CD14-positive monocyte (primary cell): Measurements from ENCODE around the gene NKAP. TPM values are rescaled to one million over a fixed set of nuclear protein-coding genes. Genes with fewer than 3 reads are reported as not detected.
"Not testable (repeated sequence)": the region's sequence is repeated elsewhere in the genome, so short reads cannot be mapped to it uniquely, and the experiment has no call there.

Experiments used
- DNase-seq, 3 donors: peaks; one replicate each; pipeline ENCODE4 v3.0.0-alpha.2; 2011 to 2022
- H2AFZ ChIP-seq: 2 replicates; pipeline ENCODE4 v1.6.0; 2012; ENCODE audit warnings: mild to moderate bottlenecking, low read depth, low read length, inconsistent platforms; ENCODE audit not compliant: insufficient read depth, poor library complexity, severe bottlenecking
- H3K27ac ChIP-seq, 2 donors: 1 replicate in 1 of 2; 2 replicates in 1 of 2; pipeline ENCODE4 v1.5.1; 2012 to 2013; ENCODE audit warnings: low read length in 2 of 2, control low read depth in 1 of 2, inconsistent platforms in 1 of 2, low read depth in 1 of 2, mild to moderate bottlenecking in 1 of 2
- H3K27me3 ChIP-seq, 2 donors: one replicate each; pipeline versions ENCODE4 v1.6.0 to v1.6.1; 2011 to 2013; ENCODE audit warnings: low read length in 2 of 2; ENCODE audit not compliant: control insufficient read depth in 2 of 2, insufficient read depth in 2 of 2
- H3K36me3 ChIP-seq, 2 donors: replicated peaks in 1 of 2; 1 replicate in 1 of 2; 2 replicates in 1 of 2; pipeline versions ENCODE4 v1.5.1 to v1.6.1; 2012 to 2013; ENCODE audit warnings: low read length in 2 of 2, control low read depth in 1 of 2, inconsistent platforms in 1 of 2, mild to moderate bottlenecking in 1 of 2; ENCODE audit not compliant: insufficient read depth in 2 of 2, control insufficient read depth in 1 of 2
- H3K4me1 ChIP-seq, 2 donors: 1 replicate in 1 of 2; 2 replicates in 1 of 2; pipeline versions ENCODE4 v1.5.1 to v1.6.1; 2012 to 2013; ENCODE audit warnings: low read length in 2 of 2, control low read depth in 1 of 2, inconsistent platforms in 1 of 2, mild to moderate bottlenecking in 1 of 2, moderate library complexity in 1 of 2; ENCODE audit not compliant: insufficient read depth in 2 of 2, control insufficient read depth in 1 of 2
- H3K4me2 ChIP-seq: replicated peaks from 2 replicates; pipeline ENCODE3; 2012; ENCODE audit warnings: low read length, moderate library complexity, mild to moderate bottlenecking; ENCODE audit not compliant: poor library complexity, severe bottlenecking; ENCODE audit errors: extremely low read depth
- H3K4me3 ChIP-seq, 3 experiments: fragments of 200-600 bp in 1 of 3; sonication (generic) in 1 of 3; replicated peaks in 1 of 3; 1 replicate in 2 of 3; 2 replicates in 1 of 3; pipeline ENCODE4 v1.5.1; 2011 to 2013; ENCODE audit warnings: low read length in 3 of 3, mild to moderate bottlenecking in 3 of 3, control low read depth in 2 of 3, low read depth in 2 of 3, inconsistent platforms in 1 of 3, moderate library complexity in 1 of 3
- H3K79me2 ChIP-seq: 2 replicates; pipeline ENCODE4 v1.6.0; 2012; ENCODE audit warnings: mild to moderate bottlenecking, control low read depth, inconsistent platforms, low read length, moderate library complexity; ENCODE audit not compliant: insufficient read depth
- H3K9ac ChIP-seq: 2 replicates; pipeline ENCODE4 v1.6.0; 2017; ENCODE audit warnings: low read length, mild to moderate bottlenecking; ENCODE audit not compliant: insufficient read depth, poor library complexity, severe bottlenecking
- H3K9me3 ChIP-seq, 2 donors: replicated peaks in 1 of 2; 1 replicate in 1 of 2; 2 replicates in 1 of 2; pipeline versions ENCODE4 v1.5.1 to v1.6.1; 2012 to 2013; ENCODE audit warnings: low read length in 2 of 2, control low read depth in 1 of 2; ENCODE audit not compliant: control insufficient read depth in 1 of 2, insufficient read depth in 1 of 2
- H4K20me1 ChIP-seq: 2 replicates; pipeline ENCODE4 v1.6.0; 2012; ENCODE audit warnings: mild to moderate bottlenecking, low read length, control low read depth, moderate library complexity; ENCODE audit not compliant: insufficient read depth
- H3K27ac Mint-ChIP-seq, 7 donors: one replicate each; pipeline ENCODE4 v1.8.0; 2020; ENCODE audit warnings: mild to moderate bottlenecking in 7 of 7, mixed read lengths in 7 of 7, moderate library complexity in 6 of 7, inconsistent platforms in 2 of 7
- H3K27me3 Mint-ChIP-seq, 3 donors: one replicate each; pipeline ENCODE4 v1.8.0; 2021 to 2022; ENCODE audit warnings: low read depth in 3 of 3, mild to moderate bottlenecking in 3 of 3, mixed read lengths in 3 of 3, moderate library complexity in 3 of 3, inconsistent platforms in 1 of 3
- H3K36me3 Mint-ChIP-seq, 2 donors: one replicate each; pipeline ENCODE4 v1.8.0; 2020; ENCODE audit warnings: mixed read lengths in 2 of 2, inconsistent platforms in 1 of 2, mild to moderate bottlenecking in 1 of 2
- H3K4me1 Mint-ChIP-seq: one replicate; pipeline ENCODE4 v1.8.0; 2020; ENCODE audit warnings: mild to moderate bottlenecking, mixed read lengths
- H3K4me3 Mint-ChIP-seq, 2 donors: one replicate each; pipeline ENCODE4 v1.8.0; 2020; ENCODE audit warnings: mild to moderate bottlenecking in 2 of 2, mixed read lengths in 2 of 2, moderate library complexity in 1 of 2
- H3K9me3 Mint-ChIP-seq, 7 donors: one replicate each; pipeline ENCODE4 v1.8.0; 2020 to 2022; ENCODE audit warnings: mixed read lengths in 7 of 7, mild to moderate bottlenecking in 6 of 7, moderate library complexity in 6 of 7, inconsistent platforms in 2 of 7
- CTCF ChIP-seq: fragments of 200-600 bp; IDR thresholded peaks from one replicate; pipeline ENCODE4 v1.8.0; 2022; ENCODE audit warnings: antibody characterized with exemption, mild to moderate bottlenecking
- WGBS: methylation state at CpG from one replicate; pipeline ENCODE4 v1.1.5; 2013; ENCODE audit warnings: missing lambda C conversion rate; ENCODE audit not compliant: insufficient coverage; 5-methylcytosine and 5-hydroxymethylcytosine counted together
- intact Hi-C, 2 donors: fragments of 100-400 bp; cut with micrococcal nuclease; formaldehyde crosslinking; loops; one replicate each; pipeline versions ENCODE4 v1.15.0 to v1.15.1; 2023
- polyA plus RNA-seq, 3 donors: library from polyadenylated mRNA; depleted of rRNA in 1 of 3; unstranded in 2 of 3; stranded (reverse) in 1 of 3; fragments of 300-500 nt in 2 of 3; fragments of >200 nt in 1 of 3; fragmentation: Illumina TruSeq in 2 of 3; gene quantifications; 1 replicate in 2 of 3; 2 replicates in 1 of 3; pipeline ENCODE4 v1.2.3, GENCODE V29; 2012 to 2021

The NKAP gene
- polyA plus RNA-seq, 3 donors = 2.0 to 2.9 (median 2.1) TPM

GRCh38 chrX:119971184-119971583 is 27.6 kb upstream of the NKAP start:
- Histone ChIP-seq H2AFZ (no peak overlapping the region), H3K36me3 (no peaks in the 10 kb centered on the region), H3K9ac (no peak overlapping the region), H4K20me1 (no peaks in the 10 kb centered on the region), H3K4me2 (no peak overlapping the region), H3K4me3 (no peak overlapping the region), H3K27ac (no peak overlapping the region), H3K4me1 (no peaks in the 10 kb centered on the region), H3K79me2 (no peaks in the 10 kb centered on the region), H3K9me3 (no peaks in the 10 kb centered on the region), H3K27me3 (no peaks in the 10 kb centered on the region)
- no peak overlapping the region for H3K4me3 Mint-ChIP-seq
- no peaks in the 10 kb centered on the region for H3K4me1 Mint-ChIP-seq
- no peak for TF ChIP-seq CTCF
- WGBS = 100% methylated on average over 1 of the region's 5 CpGs
- peaks cover 0 to 7% (median 0%) of the 10 kb centered on the region in 7 donors for H3K9me3 Mint-ChIP-seq
- peaks cover 0 to 4% (median 0%) of the 10 kb centered on the region in 3 donors for H3K27me3 Mint-ChIP-seq
- no peak for DNase-seq
- H3K27ac Mint-ChIP-seq = no peak overlapping the region
- intact Hi-C loops = no loop called here
- no peaks in the 10 kb centered on the region for H3K36me3 Mint-ChIP-seq

GRCh38 chrX:119970574-119970973 is 27.0 kb upstream of the NKAP start:
- H3K27ac ChIP-seq = no peak overlapping the region
- Mint-ChIP-seq H3K4me3 (no peak overlapping the region), H3K9me3 (peaks cover 0 to 8% (median 0%) of the 10 kb centered on the region in 7 donors), H3K4me1 (no peaks in the 10 kb centered on the region), H3K27me3 (peaks cover 0 to 4% (median 0%) of the 10 kb centered on the region in 3 donors), H3K36me3 (no peaks in the 10 kb centered on the region), H3K27ac (no peak overlapping the region)
- H3K4me3 ChIP-seq = no peak overlapping the region
- no peak overlapping the region for H3K4me2 ChIP-seq
- no peaks in the 10 kb centered on the region for H3K4me1 ChIP-seq
- TF ChIP-seq CTCF = no peak
- H2AFZ ChIP-seq = no peak overlapping the region
- no peak overlapping the region for H3K9ac ChIP-seq
- no peaks in the 10 kb centered on the region for H3K79me2 ChIP-seq
- no peak for DNase-seq
- intact Hi-C loops = no loop called here
- no peaks in the 10 kb centered on the region for H3K36me3 ChIP-seq
- H3K9me3 ChIP-seq = no peaks in the 10 kb centered on the region
- H3K27me3 ChIP-seq = no peaks in the 10 kb centered on the region
- no peaks in the 10 kb centered on the region for H4K20me1 ChIP-seq
- WGBS = no CpG with 5 or more reads among the region's 6 CpGs

- H3K9me3 ChIP-seq, H3K4me3 ChIP-seq, H3K36me3 ChIP-seq, H3K9ac ChIP-seq, H3K36me3 Mint-ChIP-seq, H3K4me1 ChIP-seq, H3K79me2 ChIP-seq, H3K27me3 Mint-ChIP-seq, H3K27me3 ChIP-seq, H3K4me2 ChIP-seq, DNase-seq, H2AFZ ChIP-seq, H3K27ac Mint-ChIP-seq, H3K4me1 Mint-ChIP-seq, H4K20me1 ChIP-seq, H3K9me3 Mint-ChIP-seq, intact Hi-C loops, H3K4me3 Mint-ChIP-seq, H3K27ac ChIP-seq: not testable (repeated sequence)
- no CpG with 5 or more reads among the region's 1 CpG for WGBS
These were observed 23.3 kb upstream of the NKAP start for GRCh38 chrX:119966837-119967236.
